SK-N-SH treated with all-trans-retinoic acid at 6 μM for 48 hours (cell line): ENCODE results near the gene GRIK4.

ENCODE experiments used
- ARNTL ChIP-seq: fragments of 450-650 bp; formaldehyde crosslinking; IDR thresholded peaks from 2 replicates; pipeline ENCODE4 v1.5.0; 2020; ENCODE audit warnings: low read depth, mild to moderate bottlenecking, moderate library complexity, borderline replicate concordance
- CREB5 ChIP-seq: fragments of 250-450 bp; sonication (Bioruptor Pico); IDR thresholded peaks from 2 replicates; pipeline ENCODE4 v1.5.1; 2020; ENCODE audit warnings: low read depth, mild to moderate bottlenecking, moderate library complexity
- CSRNP3 ChIP-seq: fragments of 250-450 bp; sonication (Bioruptor Pico); IDR thresholded peaks from 2 replicates; pipeline ENCODE4 v1.5.1; 2021; ENCODE audit warnings: mild to moderate bottlenecking, moderate library complexity
- ISL1 ChIP-seq: fragments of 250-450 bp; sonication (Bioruptor Pico); IDR thresholded peaks from 2 replicates; pipeline ENCODE4 v2.1.2; 2022; ENCODE audit warnings: mild to moderate bottlenecking, moderate library complexity
- OSR1 ChIP-seq: fragments of 250-450 bp; sonication (Bioruptor Pico); IDR thresholded peaks from 2 replicates; pipeline ENCODE4 v1.8.0; 2022; ENCODE audit warnings: moderate library complexity, mild to moderate bottlenecking, inconsistent platforms
- ZC3H10 ChIP-seq: fragments of 250-450 bp; sonication (Bioruptor Pico); IDR thresholded peaks from 2 replicates; pipeline ENCODE4 v1.5.1; 2021; ENCODE audit warnings: mild to moderate bottlenecking, moderate library complexity
- ZFP30 ChIP-seq: fragments of 450-650 bp; formaldehyde crosslinking; IDR thresholded peaks from 2 replicates; pipeline ENCODE4 v1.5.0; 2022; ENCODE audit warnings: mild to moderate bottlenecking, moderate library complexity
- ZNF565 ChIP-seq: fragments of 450-650 bp; formaldehyde crosslinking; conservative IDR thresholded peaks from 2 replicates; pipeline ENCODE4 v1.5.0; 2020; ENCODE audit warnings: low read depth, mild to moderate bottlenecking, moderate library complexity

- TF ChIP-seq ZFP30 (CRISPR knock-in tag) = no peak
- no peak for TF ChIP-seq ZC3H10 (CRISPR knock-in tag)
- no peak for TF ChIP-seq ARNTL (CRISPR knock-in tag)
- TF ChIP-seq ISL1 = no peak
- TF ChIP-seq CSRNP3 (CRISPR knock-in tag) = no peak
- no peak for TF ChIP-seq OSR1 (CRISPR knock-in tag)
- TF ChIP-seq ZNF565 (CRISPR knock-in tag) = no peak
- TF ChIP-seq CREB5 (CRISPR knock-in tag) = no peak
Observed at GRCh38 chr11:120834686-120835210, 323.2 kb downstream of the GRIK4 start.
